Pancreas (tissue), 10 donors: ENCODE measurements around the gene BCAN. TPM values are rescaled to one million over a fixed set of nuclear protein-coding genes. Genes with fewer than 3 reads are reported as not detected.
A peak's percentile ranks its signal among the peaks of the same experiment; 100 is the strongest.

Source experiments
- ATAC-seq, 4 donors: fragments of 200-7000 bp; cut with Tn5 transposase; one replicate each; pipeline versions ENCODE4 v1.8.0 to v1.9.1; 2020; ENCODE audit warnings: mild to moderate bottlenecking in 4 of 4, moderate library complexity in 4 of 4
- DNase-seq, 6 donors: peaks; one replicate each; pipeline ENCODE4 v3.0.0-alpha.2; 2020
- FAIRE-seq: peaks from 2 replicates; lab custom pipeline; 2012; peaks lifted over from hg19 to GRCh38; lab: Jason Lieb, UNC
- H3K27ac ChIP-seq, 4 donors: fragments of 200-600 bp; sonication (generic); 1 replicate in 3 of 4; 2 replicates in 1 of 4; pipeline versions ENCODE4 v1.5.0 to v1.8.0; 2020
- H3K27me3 ChIP-seq, 4 donors: fragments of 200-600 bp; one replicate each; pipeline ENCODE4 v1.8.0; 2021
- H3K36me3 ChIP-seq, 3 donors: fragments of 200-600 bp; sonication (generic) in 1 of 3; one replicate each; pipeline versions ENCODE4 v1.5.0 to v1.8.0; 2020 to 2021
- H3K4me1 ChIP-seq, 3 donors: fragments of 200-600 bp; one replicate each; pipeline ENCODE4 v1.8.0; 2021
- H3K4me3 ChIP-seq, 4 donors: fragments of 200-600 bp; sonication (generic) in 2 of 4; one replicate each; pipeline versions ENCODE4 v1.5.0 to v1.8.0; 2020 to 2021
- H3K9me3 ChIP-seq, 4 donors: fragments of 200-600 bp; one replicate each; pipeline ENCODE4 v1.8.0; 2021
- CTCF ChIP-seq, 4 donors: fragments of 200-600 bp; sonication (generic) in 3 of 4; IDR thresholded peaks; one replicate each; pipeline versions ENCODE4 v1.5.0 to v1.8.0; 2021; ENCODE audit warnings: antibody characterized with exemption in 4 of 4
- WGBS, 2 donors: extraction: QIAGEN DNeasy Blood & Tissue Kit; methylation state at CpG; one replicate each; pipeline ENCODE4 v1.1.7; 2013; 5-methylcytosine and 5-hydroxymethylcytosine counted together
- intact Hi-C, 3 donors: fragments of 100-400 bp; cut with DNase I; formaldehyde crosslinking; loops; one replicate each; pipeline versions ENCODE4 v1.11.1 to v1.14.2; 2022
- polyA plus RNA-seq, 2 donors: library from polyadenylated mRNA; stranded (reverse); fragments of 200-250 nt; gene quantifications; one replicate each; pipeline ENCODE4 v1.2.3, GENCODE V29; 2013
- total RNA-seq, 6 donors: library from RNA; stranded (reverse); fragmentation: NEBNext Ultra II Directional in 4 of 6; extraction: Animal tissue kit (Norgen Biotek cat#: 25700) in 4 of 6; gene quantifications; one replicate each; pipeline versions ENCODE4 v1.2.1 to v1.2.4, GENCODE V29; 2021 to 2023
- donor health status: healthy with polysubstance abuse.
- donor health status: DM: no; HTN: no; CAD: no; lungs with moderate emphysema.
- donor health status: DM: no; HTN: no; CAD: no.
- donor health status: control.
- donor health status: control.
- donor health status: Bipolar disorder and iron deficiency.
- donor health status: DM: yes; HTN: yes; CAD: no.
- donor health status: DM: no; HTN: no; CAD: no.
- donor health status: DM: no; HTN: no; CAD: no.
- donor health status: DM: yes; HTN: yes; CAD: no.

The BCAN gene
- total and polyA plus RNA-seq, 8 donors, result 0.12 TPM; not detected in 7

- Histone ChIP-seq H3K4me1 (peaks cover 9 to 22% (median 17%) of the 10 kb centered on the region in 3 donors), H3K9me3 (no peaks in the 10 kb centered on the region), H3K4me3 (peak overlapping the region in 3 of 4 donors; percentile 21 to 48 (median 30)), H3K27me3 (peaks cover 0 to 6% (median 0%) of the 10 kb centered on the region in 4 donors), H3K27ac (no peak overlapping the region), H3K36me3 (no peaks in the 10 kb centered on the region)
- FAIRE-seq (no peak), ATAC-seq (peak; percentile 39 to 72 (median 56)), DNase-seq (peak in 5 of 6 donors; percentile 42 to 78 (median 74))
- no peak for TF ChIP-seq CTCF (IDR thresholded peaks at IDR 0.05)
- 2 to 4% methylated on average over 29 of the region's 29 CpGs for WGBS, 2 donors
- intact Hi-C loops, result no loop called here
Observed at GRCh38 chr1:156704930-156705320, 63.0 kb downstream of the BCAN start.

GRCh38 chr1:156705321-156705917, 63.5 kb downstream of the BCAN start, which contains the start of gene CRABP2:
CRABP2 (minus strand) TSS chr1:156705583; CDS start chr1:156705446, 137 bp downstream.
- no peaks in the 10 kb centered on the region for H3K36me3 ChIP-seq
- intact Hi-C loops, result no loop called here
- H3K4me1 ChIP-seq, result peaks cover 9 to 22% (median 17%) of the 10 kb centered on the region in 3 donors
- FAIRE-seq (no peak), ATAC-seq (peak; percentile 15 to 36 (median 27)), DNase-seq (peak in 3 of 6 donors; percentile 57 to 83 (median 75))
- H3K27me3 ChIP-seq, result peaks cover 0 to 6% (median 0%) of the 10 kb centered on the region in 4 donors
- 1% methylated on average over 41 to 42 of the region's 42 CpGs for WGBS, 2 donors
- no peaks in the 10 kb centered on the region for H3K9me3 ChIP-seq
- no peak for TF ChIP-seq CTCF (IDR thresholded peaks at IDR 0.05)
- H3K4me3 ChIP-seq, result peak within 1 kb of the TSS; percentile 7 to 48 (median 26)
- H3K27ac ChIP-seq, result no peak within 1 kb of the TSS

GRCh38 chr1:156705918-156706656, 64.2 kb downstream of the BCAN start:
- intact Hi-C loops, result no loop called here
- H3K9me3 ChIP-seq, result no peaks in the 10 kb centered on the region
- H3K4me1 ChIP-seq, result peaks cover 9 to 22% (median 17%) of the 10 kb centered on the region in 3 donors
- H3K36me3 ChIP-seq, result no peaks in the 10 kb centered on the region
- TF ChIP-seq CTCF (IDR thresholded peaks at IDR 0.05), result peak; percentile 57 to 73 (median 64)
- H3K27ac ChIP-seq, result no peak overlapping the region
- ATAC-seq (peak; percentile 64 to 75 (median 70)), DNase-seq (peak; percentile 37 to 84 (median 63)), FAIRE-seq (no peak)
- peak overlapping the region; percentile 7 to 48 (median 26) for H3K4me3 ChIP-seq
- WGBS, 2 donors, result 2% methylated on average over 44 to 45 of the region's 45 CpGs
- peaks cover 0 to 6% (median 0%) of the 10 kb centered on the region in 4 donors for H3K27me3 ChIP-seq

- Histone ChIP-seq H3K27ac (no peak overlapping the region), H3K4me1 (peaks cover 9 to 22% (median 17%) of the 10 kb centered on the region in 3 donors), H3K27me3 (peaks cover 0 to 6% (median 0%) of the 10 kb centered on the region in 4 donors), H3K4me3 (peak overlapping the region; percentile 7 to 48 (median 26)), H3K9me3 (no peaks in the 10 kb centered on the region), H3K36me3 (no peaks in the 10 kb centered on the region)
- no peak for FAIRE-seq
- peak in 4 of 6 donors; percentile 41 to 66 (median 50) for DNase-seq
- WGBS, 2 donors, result 17 to 18% methylated on average over 26 to 29 of the region's 29 CpGs
- TF ChIP-seq CTCF (IDR thresholded peaks at IDR 0.05), result no peak
- ATAC-seq, result peak; percentile 20 to 57 (median 30)
- intact Hi-C loops, result no loop called here
Observed at GRCh38 chr1:156706657-156707416, 64.9 kb downstream of the BCAN start.
